ENCODE measurements around the gene ADARB1. TPM values are rescaled to one million over a fixed set of nuclear protein-coding genes. Genes with fewer than 3 reads are reported as not detected.
A peak's percentile ranks its signal among the peaks of the same experiment; 100 is the strongest.

ADARB1 gene
- total RNA-seq, 1 donor from 2014 or later: 35.0 TPM

GRCh38 chr21:45035477-45035848 lies 38.9 kb upstream of the ADARB1 start:
- ATAC-seq: no peak
- intact Hi-C loops (cut with DNase I): no loop called here
- DNase-seq (ENCODE audit: low spot score): peak; percentile 45

DNA sequence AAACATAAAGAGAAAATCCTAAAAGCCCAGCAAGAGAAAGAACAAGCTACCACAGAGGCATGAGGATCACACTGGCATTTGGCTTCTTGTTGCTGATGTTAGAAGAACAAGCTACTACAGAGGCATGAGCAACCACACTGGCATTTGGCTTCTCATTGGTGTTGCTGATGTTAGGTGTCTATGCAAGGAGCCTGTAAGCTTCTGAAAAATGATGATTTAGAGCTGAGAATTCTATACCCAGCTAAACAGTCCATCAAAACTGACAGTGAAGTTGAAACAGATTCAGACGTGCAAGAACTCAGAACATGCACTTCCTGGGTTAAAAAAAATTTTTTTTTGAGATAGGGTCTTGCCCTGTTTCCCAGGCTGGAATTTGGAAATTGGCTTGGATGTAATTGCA lies 37.8 kb upstream of the ADARB1 start:
- no peak for DNase-seq (ENCODE audit: low spot score)
- intact Hi-C loops (cut with DNase I): no loop called here
- no peak for ATAC-seq

GRCh38 chr21:45037986-45038385 lies 36.4 kb upstream of the ADARB1 start:
- ATAC-seq (no peak), DNase-seq (ENCODE audit: low spot score) (peak; percentile 49)
- intact Hi-C loops (cut with DNase I): no loop called here

DNA sequence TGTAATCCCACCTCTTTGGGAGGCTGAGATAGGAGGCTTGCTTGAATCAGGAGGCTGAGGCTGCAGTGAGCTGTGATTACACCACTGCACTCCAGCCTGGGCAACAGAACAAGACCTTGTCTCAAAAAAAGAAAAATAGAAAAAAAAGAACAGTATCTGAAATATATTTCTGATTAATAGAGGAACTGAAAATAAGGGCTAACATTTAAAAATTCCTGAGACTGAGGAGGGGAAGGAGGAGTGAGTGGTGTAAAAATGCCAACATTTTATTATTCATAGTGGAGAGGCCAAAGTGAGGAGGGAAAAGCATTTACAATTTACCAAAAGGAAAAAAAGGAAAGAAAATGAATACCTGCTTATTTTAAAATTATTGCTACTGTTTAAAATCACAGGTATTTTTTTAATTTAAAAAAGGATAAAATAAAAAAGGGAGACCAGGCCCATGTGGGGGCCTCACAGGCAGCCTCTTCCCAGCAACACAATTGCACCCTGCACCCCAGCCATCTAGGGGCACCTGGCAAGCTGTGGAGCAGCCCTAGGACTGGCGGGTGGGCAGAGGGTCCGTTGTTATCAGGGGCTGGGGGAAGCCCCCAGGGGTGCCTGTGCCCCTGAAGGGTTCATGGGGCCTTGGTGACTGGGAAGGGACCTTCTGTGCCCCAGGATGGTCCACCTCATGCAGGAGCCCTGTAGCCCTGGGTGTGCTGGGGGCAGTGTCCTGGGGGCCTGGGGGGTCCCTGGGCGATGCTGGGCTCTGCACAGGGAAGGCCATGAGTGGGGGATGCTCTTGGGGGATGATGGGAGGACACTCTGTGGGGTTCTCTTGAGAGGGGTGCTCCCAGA lies 34.8 kb upstream of the ADARB1 start:
- intact Hi-C loops (cut with DNase I): no loop called here
- peak; percentile 51 for DNase-seq (ENCODE audit: low spot score)
- ATAC-seq: no peak

- DNase-seq (ENCODE audit: low spot score) (no peak), ATAC-seq (no peak)
These were observed 34.1 kb upstream of the ADARB1 start for GRCh38 chr21:45040157-45040711.

DNA sequence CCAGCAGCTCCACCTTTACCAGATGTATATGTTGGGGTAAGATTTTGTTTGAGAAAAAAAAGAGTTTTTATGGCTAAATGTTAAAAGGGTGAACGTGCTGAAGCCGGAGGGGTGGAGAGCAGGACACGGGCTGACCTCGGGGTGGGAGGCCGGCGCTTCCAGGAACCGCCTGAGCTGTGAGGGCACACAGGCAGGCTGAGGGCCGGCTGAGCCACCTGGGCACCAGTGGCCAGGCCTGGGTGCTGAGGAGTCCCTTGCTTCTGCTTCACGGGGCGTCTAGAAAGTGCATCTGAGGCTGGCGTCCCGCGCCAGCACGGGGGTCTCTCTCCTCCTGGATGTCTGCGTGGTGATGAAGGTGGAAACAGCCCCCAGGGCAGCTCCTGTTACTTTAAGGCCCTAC lies 33.6 kb upstream of the ADARB1 start:
- intact Hi-C loops (cut with DNase I): no loop called here

More at GRCh38 chr21:45040157-45040711, 34.1 kb upstream of the ADARB1 start:
- intact Hi-C loops (cut with DNase I): no loop called here

GRCh38 chr21:45041351-45041805 lies 33.0 kb upstream of the ADARB1 start:
- DNase-seq (ENCODE audit: low spot score): peak; percentile 90
- intact Hi-C loops (cut with DNase I): no loop called here
- peak; percentile 99 for ATAC-seq

More for the DNA sequence above, 33.6 kb upstream of the ADARB1 start:
- ATAC-seq (peak; percentile 16), DNase-seq (ENCODE audit: low spot score) (peak; percentile 56)

DNA sequence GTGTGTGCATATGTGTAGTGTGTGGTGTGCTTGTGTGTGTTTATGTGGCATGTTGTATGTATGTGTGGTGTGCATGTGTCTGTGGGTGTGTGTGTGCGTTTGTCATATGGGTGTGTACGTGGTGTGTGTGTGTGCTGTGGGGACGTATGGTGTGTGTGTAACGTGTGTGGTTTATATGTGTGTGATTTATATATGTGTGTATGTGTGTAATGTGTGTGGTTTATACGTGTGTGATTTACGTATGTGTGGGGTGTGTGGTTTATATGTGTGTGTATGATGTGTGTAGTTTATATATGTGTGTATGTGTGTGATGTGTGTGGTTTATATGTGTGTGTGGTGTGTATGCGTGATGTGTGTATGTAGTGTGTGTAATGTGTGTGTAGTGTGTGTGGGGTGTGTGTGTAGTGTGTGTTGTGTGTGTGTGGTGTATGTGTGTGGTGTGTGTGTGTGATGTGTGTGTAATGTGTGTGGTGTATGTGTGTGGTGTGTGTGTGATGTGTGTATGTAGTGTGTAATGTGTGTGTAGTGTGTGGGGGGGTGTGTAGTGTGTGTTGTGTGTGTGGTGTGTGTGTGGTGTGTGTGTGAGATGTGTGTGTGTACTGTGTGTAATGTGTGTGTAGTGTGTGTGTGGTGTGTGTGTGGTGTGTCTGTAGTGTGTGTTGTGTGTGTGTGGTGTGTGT lies 32.3 kb upstream of the ADARB1 start:
- ATAC-seq: peak; percentile 4
- DNase-seq (ENCODE audit: low spot score): peak; percentile 4
- intact Hi-C loops (cut with DNase I): no loop called here

DNA sequence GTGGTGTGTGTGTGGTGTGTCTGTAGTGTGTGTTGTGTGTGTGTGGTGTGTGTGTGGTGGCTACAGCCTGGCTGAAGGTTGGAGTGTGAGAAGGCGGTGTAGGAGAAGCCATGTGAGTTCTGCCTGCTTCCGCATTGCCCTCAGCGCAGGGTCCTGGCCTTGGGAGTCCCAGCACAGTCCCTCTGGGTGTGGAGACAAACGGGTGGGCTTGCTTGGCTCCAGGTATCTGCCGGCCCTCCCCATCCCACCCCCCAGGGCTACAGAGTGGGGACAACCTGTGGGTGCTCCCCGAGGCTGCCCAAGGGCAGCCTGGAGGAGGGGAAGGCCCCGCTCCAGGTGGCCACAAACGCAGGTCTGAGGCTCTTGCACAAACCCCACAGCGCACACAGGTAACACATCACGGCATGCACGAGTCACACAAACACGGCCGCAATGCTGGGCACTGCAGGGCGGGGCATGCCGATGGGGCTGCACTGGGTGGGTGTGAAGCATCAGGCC lies 31.7 kb upstream of the ADARB1 start:
- intact Hi-C loops (cut with DNase I): no loop called here
- DNase-seq (ENCODE audit: low spot score) (peak; percentile 59), ATAC-seq (no peak)

- intact Hi-C loops (cut with DNase I): no loop called here
- DNase-seq (ENCODE audit: low spot score): peak; percentile 55
- no peak for ATAC-seq
These were observed 30.8 kb upstream of the ADARB1 start for GRCh38 chr21:45043541-45044020.

DNA sequence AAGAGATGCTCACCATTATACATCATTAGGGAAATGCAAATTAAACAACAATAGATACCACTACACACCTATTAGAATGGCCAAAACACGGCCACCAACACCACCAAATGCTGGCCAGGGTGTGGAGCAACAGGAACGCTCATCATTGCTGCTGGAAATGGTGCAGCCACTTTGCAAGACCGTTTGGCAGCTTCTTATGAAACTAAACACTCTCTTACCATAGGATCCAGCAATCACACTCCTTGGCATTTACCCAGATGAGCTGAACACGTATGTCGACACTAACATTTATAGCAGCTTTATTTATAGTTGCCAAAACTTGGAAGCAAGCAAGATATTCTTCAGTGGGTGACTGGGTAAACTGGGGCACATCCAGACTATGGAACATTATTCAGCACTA lies 28.9 kb upstream of the ADARB1 start:
- peak; percentile 18 for DNase-seq (ENCODE audit: low spot score)
- intact Hi-C loops (cut with DNase I): no loop called here
- ATAC-seq: no peak

DNA sequence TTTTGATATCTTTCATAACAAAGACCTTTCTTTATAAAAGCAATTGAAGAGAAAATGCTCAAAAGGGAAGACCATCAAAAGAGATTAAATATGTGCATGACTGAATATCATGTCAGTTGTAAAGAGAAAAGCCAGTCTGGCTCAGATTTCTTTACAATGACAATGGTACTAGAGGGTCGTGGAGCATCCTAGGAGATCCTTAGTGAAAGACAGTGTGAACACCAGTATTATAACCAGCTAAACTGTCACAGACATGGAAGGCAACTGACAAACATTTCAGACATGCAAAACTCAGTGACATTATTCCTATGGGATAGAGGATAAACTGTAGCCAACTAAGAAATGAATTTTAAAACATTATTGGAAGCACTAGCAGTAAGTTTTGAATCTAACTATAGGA lies 27.1 kb upstream of the ADARB1 start:
- no peak for ATAC-seq
- intact Hi-C loops (cut with DNase I): no loop called here
- DNase-seq (ENCODE audit: low spot score): no peak

DNA sequence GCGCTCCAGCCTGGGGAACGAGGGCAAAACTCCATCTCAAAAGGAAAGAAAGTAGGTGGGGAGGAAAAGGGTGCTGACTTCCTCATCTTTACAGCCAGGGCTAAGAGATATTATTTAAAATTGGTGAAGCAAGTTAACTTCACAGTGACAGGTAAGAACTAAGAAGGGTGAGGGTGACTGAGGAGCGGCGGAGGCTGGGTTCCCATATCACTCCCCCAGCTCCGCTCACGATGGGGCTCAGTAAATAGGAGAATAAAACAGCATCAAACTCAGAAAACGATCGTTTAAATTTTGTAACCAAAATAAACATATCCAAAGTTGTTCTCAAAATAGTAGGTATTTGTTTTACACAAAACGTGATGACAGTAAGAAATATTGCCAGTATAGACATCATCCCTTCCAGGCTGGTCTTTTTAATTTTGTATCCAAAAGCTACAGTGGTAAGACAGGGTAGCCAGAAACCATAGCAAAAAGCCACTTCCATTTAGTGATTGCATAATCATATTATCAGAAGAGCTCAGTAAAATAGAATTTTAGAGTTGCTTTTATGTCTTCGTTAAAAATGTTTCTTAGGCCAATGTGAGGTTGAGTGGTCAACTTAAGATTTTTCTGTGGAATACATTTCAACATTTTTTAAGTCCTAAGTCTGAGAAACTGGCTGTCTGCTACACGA lies 26.2 kb upstream of the ADARB1 start:
- peak; percentile 31 for DNase-seq (ENCODE audit: low spot score)
- ATAC-seq: peak; percentile 90
- intact Hi-C loops (cut with DNase I): no loop called here

DNA sequence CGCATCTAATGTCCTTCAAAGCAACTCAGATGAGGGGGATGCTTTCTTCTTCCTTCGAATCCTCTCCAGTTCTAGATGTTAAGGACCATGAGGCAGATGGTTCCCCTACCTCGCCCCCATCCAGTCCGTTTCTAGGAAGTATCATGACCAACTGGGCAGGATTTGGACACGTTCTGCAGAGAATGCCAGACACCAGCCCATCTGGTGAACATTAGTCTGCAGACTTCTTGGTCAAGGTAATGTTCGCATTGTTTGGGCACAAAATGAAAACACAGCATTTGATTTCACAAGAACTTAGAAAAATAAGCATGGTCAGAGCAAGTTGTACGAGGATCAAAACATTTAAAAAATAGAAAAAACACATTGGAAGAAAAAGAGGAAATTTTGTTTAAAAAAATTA lies 25.4 kb upstream of the ADARB1 start:
- ATAC-seq (peak; percentile 47), DNase-seq (ENCODE audit: low spot score) (peak; percentile 14)
- intact Hi-C loops (cut with DNase I): no loop called here

- peak; percentile 46 for DNase-seq (ENCODE audit: low spot score)
- intact Hi-C loops (cut with DNase I): no loop called here
- no peak for ATAC-seq
These were observed 24.6 kb upstream of the ADARB1 start for GRCh38 chr21:45049714-45050344.

- intact Hi-C loops (cut with DNase I): no loop called here
- ATAC-seq (no peak), DNase-seq (ENCODE audit: low spot score) (peak; percentile 48)
These were observed 24.0 kb upstream of the ADARB1 start for GRCh38 chr21:45050345-45050796.

- DNase-seq (ENCODE audit: low spot score) (peak; percentile 26), ATAC-seq (no peak)
- intact Hi-C loops (cut with DNase I): no loop called here
These were observed 23.4 kb upstream of the ADARB1 start for GRCh38 chr21:45050797-45051489.

Measured in sciatic nerve (tissue), 2 donors.